PC-3 (cell line): ENCODE measurements around the gene APC.

Source experiments
- CTCF ChIP-seq: fragments of 300-600 bp; sonication (generic); conservative IDR thresholded peaks from 2 replicates; pipeline ENCODE4 v1.5.1; 2017; ENCODE audit warnings: antibody characterized with exemption, low read depth, mild to moderate bottlenecking, low read length
- EZH2 ChIP-seq: fragments of 300-600 bp; sonication (generic); IDR thresholded peaks from one replicate; pipeline ENCODE4 v1.6.1; 2017; ENCODE audit warnings: antibody characterized with exemption, mild to moderate bottlenecking, low read length; ENCODE audit not compliant: unreplicated experiment

DNA sequence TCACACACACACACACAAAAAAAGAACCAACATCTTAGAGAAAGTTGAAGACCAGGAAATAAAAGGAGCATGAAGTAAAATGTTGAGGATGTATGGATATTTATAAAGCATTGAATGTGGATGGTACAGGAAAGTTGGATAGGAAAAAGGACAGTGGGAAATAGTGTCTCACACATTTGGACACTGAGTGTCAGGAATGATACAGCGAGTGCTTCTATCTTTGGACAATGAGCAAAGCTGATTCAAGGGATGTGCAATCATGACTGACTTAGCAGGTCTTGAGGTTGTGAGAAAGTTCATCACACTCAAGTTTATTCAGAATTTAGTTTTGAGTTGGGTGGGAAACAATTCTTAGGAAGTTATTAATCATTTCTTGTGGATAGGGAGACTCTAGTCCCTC is 73.3 kb downstream of the APC start:
- TF ChIP-seq EZH2 (no peak), CTCF (no peak)
